RKO (cell line): ENCODE data around the gene PCDHGB6.
"Not testable (repeated sequence)": the region's sequence is repeated elsewhere in the genome, so short reads cannot be mapped to it uniquely, and the experiment has no call there.

ENCODE experiments used
- DNase-seq: peaks from one replicate; pipeline ENCODE4 v3.0.0-alpha.2; 2016; ENCODE audit warnings: low spot score

The PCDHGB6 gene

DNA sequence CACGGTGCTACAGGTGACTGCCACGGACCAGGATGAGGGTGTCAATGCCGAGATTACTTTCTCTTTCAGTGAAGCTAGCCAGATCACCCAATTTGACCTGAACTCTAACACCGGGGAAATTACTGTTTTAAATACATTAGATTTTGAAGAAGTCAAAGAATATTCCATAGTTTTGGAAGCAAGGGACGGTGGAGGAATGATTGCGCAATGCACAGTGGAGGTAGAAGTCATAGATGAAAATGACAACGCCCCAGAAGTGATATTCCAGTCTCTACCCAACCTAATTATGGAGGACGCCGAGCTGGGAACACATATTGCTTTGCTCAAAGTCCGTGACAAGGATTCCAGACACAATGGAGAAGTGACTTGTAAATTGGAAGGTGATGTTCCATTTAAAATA, 19.2 kb upstream of the PCDHGB6 start:
- DNase-seq, result no peak

- DNase-seq, result no peak
Observed at GRCh38 chr5:141389153-141390042, 18.4 kb upstream of the PCDHGB6 start.

GRCh38 chr5:141392429-141393198, 15.2 kb upstream of the PCDHGB6 start, which contains the start of gene PCDHGA8:
Gene PCDHGA8, plus strand, starts transcription at chr5:141392633. Its CDS starts 181 bp downstream, at chr5:141392814.
- no peak for DNase-seq

- no peak for DNase-seq
Observed at GRCh38 chr5:141393267-141393666, 14.6 kb upstream of the PCDHGB6 start.

DNA sequence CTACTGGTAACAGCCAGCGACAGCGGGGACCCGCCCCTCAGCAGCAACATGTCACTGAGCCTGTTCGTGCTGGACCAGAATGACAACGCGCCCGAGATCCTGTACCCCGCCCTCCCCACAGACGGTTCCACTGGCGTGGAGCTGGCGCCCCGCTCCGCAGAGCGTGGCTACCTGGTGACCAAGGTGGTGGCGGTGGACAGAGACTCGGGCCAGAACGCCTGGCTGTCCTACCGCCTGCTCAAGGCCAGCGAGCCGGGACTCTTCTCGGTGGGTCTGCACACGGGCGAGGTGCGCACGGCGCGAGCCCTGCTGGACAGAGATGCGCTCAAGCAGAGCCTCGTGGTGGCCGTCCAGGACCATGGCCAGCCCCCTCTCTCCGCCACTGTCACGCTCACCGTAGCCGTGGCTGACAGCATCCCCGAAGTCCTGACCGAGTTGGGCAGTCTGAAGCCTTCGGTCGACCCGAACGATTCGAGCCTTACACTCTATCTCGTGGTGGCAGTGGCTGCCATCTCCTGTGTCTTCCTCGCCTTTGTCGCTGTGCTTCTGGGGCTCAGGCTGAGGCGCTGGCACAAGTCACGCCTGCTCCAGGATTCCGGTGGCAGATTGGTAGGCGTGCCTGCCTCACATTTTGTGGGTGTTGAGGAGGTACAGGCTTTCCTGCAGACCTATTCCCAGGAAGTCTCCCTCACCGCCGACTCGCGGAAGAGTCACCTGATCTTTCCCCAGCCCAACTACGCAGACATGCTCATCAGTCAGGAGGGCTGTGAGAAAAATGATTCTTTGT, 13.2 kb upstream of the PCDHGB6 start:
- not testable (repeated sequence) for DNase-seq

DNA sequence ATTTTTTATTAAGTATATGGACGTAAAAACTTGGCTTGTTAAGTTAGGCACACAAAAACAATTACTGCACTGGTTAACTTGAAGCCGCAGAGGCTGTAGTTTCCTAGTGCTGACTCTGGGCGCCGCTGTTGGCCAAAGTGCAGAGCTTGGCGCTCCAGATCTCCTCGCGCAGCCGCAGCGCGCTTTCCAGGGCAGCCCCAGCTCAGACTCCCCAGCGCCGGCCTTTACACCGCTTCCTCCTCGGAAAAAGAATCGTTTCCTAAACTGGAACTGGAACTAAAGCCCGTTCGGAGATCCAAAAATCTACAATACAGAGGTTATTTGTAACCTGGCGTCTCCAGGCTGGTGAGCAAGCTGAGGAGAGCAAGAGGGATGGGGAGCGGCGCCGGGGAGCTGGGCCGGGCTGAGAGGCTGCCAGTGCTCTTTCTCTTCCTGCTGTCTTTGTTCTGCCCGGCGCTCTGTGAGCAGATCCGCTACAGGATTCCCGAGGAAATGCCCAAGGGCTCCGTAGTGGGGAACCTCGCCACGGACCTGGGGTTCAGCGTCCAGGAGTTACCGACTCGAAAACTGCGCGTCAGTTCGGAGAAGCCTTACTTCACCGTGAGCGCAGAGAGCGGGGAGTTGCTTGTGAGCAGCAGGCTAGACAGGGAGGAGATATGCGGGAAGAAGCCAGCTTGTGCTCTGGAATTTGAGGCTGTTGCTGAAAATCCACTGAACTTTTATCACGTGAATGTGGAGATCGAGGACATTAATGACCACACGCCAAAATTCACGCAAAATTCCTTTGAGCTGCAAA, 9.9 kb upstream of the PCDHGB6 start, which contains the start of gene PCDHGB5:
Gene PCDHGB5, plus strand, starts transcription at position 192 of the 796 bp plus-strand sequence. Its CDS starts 181 bp downstream, at position 373.
- not testable (repeated sequence) for DNase-seq

- no peak for DNase-seq
Observed at GRCh38 chr5:141398608-141399007, 9.2 kb upstream of the PCDHGB6 start.

GRCh38 chr5:141399555-141400258, 8.1 kb upstream of the PCDHGB6 start:
- no peak for DNase-seq

DNA sequence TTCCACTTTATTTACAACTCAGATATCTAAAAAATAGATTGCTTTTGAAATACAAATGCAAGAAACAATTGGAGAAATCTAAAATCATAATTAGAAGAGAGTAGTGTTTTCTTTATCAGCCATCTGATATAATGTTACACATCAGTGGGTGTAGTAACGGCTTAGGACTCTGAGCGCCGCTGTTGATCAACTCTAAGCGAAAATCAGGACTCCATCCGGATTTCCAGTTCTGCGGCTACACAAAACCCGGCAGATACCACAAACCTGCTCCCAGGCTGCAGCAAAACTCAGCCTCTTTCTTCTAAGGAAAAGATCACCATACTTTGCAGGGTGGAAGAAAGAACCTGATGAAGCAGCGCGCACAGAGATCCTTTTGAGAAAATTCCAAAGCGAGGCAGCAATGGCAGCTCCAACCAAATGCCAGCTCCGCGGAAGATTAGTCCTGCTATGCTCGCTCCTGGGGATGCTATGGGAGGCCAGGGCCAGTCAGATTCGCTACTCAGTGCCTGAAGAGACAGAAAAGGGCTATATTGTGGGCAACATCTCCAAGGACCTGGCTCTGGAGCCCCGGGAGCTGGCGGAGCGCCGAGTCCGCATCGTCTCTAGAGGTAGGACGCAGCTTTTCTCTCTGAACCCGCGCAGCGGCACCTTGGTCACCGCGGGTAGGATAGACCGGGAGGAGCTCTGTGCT, 5.1 kb upstream of the PCDHGB6 start, which contains the start of gene PCDHGA9:
Gene PCDHGA9, plus strand, starts transcription at position 226 of the 691 bp plus-strand sequence. Its CDS starts 175 bp downstream, at position 401.
- DNase-seq, result no peak

DNA sequence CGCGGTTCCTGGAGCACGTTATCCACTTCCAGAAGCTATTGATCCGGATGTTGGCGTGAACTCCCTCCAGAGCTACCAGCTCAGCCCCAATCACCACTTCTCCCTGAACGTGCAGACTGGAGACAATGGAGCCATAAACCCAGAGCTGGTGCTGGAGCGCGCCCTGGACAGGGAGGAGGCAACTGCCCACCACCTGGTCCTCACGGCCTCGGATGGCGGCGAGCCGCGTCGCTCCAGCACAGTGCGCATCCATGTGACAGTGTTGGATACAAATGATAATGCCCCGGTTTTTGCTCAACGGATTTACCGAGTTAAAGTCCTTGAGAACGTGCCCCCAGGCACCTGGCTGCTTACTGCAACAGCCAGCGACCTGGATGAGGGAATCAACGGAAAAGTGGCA, 4.4 kb upstream of the PCDHGB6 start:
- DNase-seq, result no peak

DNA sequence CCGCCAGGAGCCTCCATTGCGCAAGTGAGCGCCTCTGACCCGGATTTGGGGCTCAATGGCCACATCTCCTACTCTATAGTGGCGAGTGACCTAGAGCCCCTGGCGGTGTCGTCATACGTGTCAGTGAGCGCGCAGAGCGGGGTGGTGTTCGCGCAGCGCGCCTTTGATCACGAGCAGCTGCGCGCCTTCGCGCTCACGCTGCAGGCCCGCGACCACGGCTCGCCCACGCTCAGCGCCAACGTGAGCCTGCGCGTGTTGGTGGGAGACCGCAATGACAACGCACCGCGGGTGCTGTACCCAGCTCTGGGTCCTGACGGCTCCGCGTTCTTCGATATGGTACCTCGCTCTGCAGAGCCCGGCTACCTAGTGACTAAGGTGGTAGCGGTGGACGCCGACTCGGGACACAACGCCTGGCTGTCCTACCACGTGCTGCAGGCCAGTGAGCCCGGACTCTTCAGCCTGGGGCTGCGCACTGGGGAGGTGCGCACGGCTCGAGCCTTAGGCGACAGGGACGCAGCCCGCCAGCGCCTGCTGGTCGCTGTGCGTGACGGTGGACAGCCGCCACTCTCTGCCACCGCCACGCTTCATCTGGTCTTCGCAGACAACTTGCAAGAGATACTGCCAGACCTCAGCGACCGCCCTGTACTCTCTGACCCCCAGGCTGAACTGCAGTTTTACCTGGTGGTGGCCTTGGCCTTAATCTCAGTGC, 1.9 kb downstream of the PCDHGB6 start:
- DNase-seq, result no peak

- no peak for DNase-seq
Observed at GRCh38 chr5:141411575-141411974, 3.8 kb downstream of the PCDHGB6 start.

DNA sequence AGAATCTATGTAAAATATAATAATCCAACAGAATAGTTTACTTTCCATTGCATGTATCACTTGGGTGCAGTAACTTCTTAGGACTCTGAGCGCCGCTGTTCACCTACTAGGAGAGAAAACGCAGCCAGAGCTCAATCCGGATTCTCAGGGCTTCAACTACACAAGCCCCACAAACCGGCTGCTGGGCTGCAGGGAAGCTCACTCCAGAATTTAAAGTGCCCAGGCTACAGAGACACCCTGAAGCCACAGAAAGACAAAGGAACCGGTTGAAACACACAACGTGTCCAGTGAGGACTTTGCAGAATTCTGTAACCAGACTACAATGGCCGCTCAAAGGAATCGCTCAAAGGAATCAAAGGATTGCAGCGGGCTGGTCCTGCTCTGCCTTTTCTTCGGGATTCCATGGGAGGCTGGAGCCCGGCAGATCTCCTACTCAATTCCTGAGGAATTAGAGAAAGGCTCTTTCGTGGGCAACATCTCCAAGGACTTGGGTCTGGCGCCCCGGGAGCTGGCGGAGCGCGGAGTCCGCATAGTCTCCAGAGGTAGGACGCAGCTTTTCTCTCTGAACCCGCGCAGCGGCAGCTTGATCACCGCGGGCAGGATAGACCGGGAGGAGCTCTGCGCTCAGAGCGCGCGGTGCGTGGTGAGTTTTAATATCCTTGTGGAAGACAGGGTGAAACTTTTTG, 5.2 kb downstream of the PCDHGB6 start, which contains the start of gene PCDHGA10:
Gene PCDHGA10, plus strand, starts transcription at position 134 of the 686 bp plus-strand sequence. Its CDS starts 189 bp downstream, at position 323.
- peak; percentile 82 for DNase-seq

DNA sequence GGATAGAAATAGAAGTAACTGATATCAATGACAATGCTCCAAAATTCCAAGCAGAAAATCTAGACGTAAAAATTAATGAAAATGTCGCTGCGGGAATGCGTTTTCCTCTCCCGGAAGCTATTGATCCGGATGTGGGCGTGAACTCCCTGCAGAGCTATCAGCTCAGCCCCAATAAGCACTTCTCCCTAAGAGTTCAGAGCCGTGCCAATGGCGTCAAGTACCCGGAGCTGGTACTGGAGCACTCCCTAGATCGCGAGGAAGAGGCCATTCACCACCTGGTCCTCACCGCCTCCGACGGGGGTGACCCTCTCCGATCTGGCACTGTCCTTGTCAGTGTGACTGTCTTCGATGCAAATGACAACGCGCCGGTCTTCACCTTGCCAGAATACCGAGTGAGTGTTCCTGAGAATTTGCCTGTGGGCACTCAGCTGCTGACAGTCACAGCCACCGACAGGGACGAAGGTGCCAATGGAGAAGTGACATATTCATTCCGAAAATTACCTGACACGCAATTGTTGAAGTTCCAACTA, 5.8 kb downstream of the PCDHGB6 start:
- peak; percentile 20 for DNase-seq

GRCh38 chr5:141414548-141415274, 6.9 kb downstream of the PCDHGB6 start:
- not testable (repeated sequence) for DNase-seq

DNA sequence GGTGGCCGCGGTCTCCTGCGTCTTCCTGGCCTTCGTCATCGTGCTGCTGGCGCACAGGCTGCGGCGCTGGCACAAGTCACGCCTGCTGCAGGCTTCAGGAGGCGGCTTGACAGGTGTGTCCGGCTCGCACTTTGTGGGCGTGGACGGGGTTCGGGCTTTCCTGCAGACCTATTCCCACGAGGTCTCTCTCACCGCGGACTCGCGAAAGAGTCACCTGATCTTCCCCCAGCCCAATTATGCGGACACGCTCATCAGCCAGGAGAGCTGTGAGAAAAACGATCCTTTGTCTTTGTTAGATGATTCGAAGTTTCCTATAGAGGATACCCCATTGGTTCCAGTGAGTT, 7.4 kb downstream of the PCDHGB6 start:
- not testable (repeated sequence) for DNase-seq

DNA sequence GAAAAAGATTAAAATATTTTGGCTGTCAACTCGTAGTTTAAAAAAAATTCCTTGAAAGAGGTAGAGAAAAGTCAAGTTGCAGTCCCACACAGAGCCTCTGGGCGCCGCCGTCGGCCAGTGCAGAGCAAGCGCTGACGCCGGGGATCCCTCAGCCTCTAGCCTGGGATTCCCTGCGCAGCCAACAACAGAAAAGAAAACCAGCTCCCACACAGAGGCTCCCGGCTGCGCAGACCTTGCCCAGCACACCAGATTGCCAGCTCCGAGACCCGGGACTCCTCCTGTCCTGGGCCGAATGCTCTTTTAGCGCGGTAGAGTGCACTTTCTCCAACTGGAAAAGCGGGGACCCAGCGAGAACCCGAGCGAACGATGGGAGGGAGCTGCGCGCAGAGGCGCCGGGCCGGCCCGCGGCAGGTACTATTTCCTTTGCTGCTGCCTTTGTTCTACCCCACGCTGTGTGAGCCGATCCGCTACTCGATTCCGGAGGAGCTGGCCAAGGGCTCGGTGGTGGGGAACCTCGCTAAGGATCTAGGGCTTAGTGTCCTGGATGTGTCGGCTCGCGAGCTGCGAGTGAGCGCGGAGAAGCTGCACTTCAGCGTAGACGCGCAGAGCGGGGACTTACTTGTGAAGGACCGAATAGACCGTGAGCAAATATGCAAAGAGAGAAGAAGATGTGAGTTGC, 9.8 kb downstream of the PCDHGB6 start, which contains the start of gene PCDHGB7:
Gene PCDHGB7, plus strand, starts transcription at position 184 of the 679 bp plus-strand sequence. Its CDS starts 183 bp downstream, at position 367.
- DNase-seq, result peak; percentile 67
